Right atrium auricular region (tissue), 2 donors: ENCODE data around the gene TPSG1. TPM values are rescaled to one million over a fixed set of nuclear protein-coding genes. Genes with fewer than 3 reads are reported as not detected.

Experiments used
- DNase-seq: peaks from one replicate; pipeline ENCODE4 v3.0.0-alpha.2; 2019; ENCODE audit warnings: low spot score
- H3K27ac ChIP-seq, 2 donors: fragments of 200-600 bp; sonication (generic); 1 replicate in 1 of 2; 2 replicates in 1 of 2; pipeline ENCODE4 v1.5.1; 2016 to 2019
- H3K27me3 ChIP-seq, 2 donors: fragments of 200-600 bp; sonication (generic); one replicate each; pipeline versions ENCODE4 v1.5.1 to v1.6.0; 2017 to 2019
- H3K36me3 ChIP-seq: fragments of 200-600 bp; sonication (generic); one replicate; pipeline ENCODE4 v1.5.1; 2016
- H3K4me1 ChIP-seq, 2 donors: fragments of 200-600 bp; sonication (generic); one replicate each; pipeline versions ENCODE4 v1.5.1 to v1.6.0; 2017 to 2019
- H3K4me3 ChIP-seq, 2 donors: fragments of 200-600 bp; sonication (generic); 1 replicate in 1 of 2; 2 replicates in 1 of 2; pipeline ENCODE4 v1.5.1; 2017 to 2019; ENCODE audit warnings: mild to moderate bottlenecking in 1 of 2, moderate library complexity in 1 of 2
- H3K9me3 ChIP-seq, 2 donors: fragments of 200-600 bp; sonication (generic); one replicate each; pipeline ENCODE4 v1.5.1; 2019
- CTCF ChIP-seq, 2 donors: fragments of 200-600 bp; sonication (generic); IDR thresholded peaks; one replicate each; pipeline ENCODE4 v1.5.1; 2019; ENCODE audit warnings: antibody characterized with exemption in 2 of 2
- total RNA-seq, 2 donors: library from RNA; depleted of rRNA; stranded (reverse); fragments of >200 nt; gene quantifications; one replicate each; pipeline ENCODE4 v1.1.0, GENCODE V29; 2016

Gene TPSG1
- total RNA-seq, 2 donors from 2014 or later = not detected

- no peak for TF ChIP-seq CTCF (IDR thresholded peaks at IDR 0.05)
- DNase-seq = no peak
- Histone ChIP-seq H3K27me3 (no peaks in the 10 kb centered on the region), H3K4me3 (no peak overlapping the region), H3K27ac (no peak overlapping the region), H3K36me3 (no peaks in the 10 kb centered on the region), H3K9me3 (no peaks in the 10 kb centered on the region), H3K4me1 (no peaks in the 10 kb centered on the region)
These were observed 52.4 kb downstream of the TPSG1 start for GRCh38 chr16:1172651-1173050.

DNA sequence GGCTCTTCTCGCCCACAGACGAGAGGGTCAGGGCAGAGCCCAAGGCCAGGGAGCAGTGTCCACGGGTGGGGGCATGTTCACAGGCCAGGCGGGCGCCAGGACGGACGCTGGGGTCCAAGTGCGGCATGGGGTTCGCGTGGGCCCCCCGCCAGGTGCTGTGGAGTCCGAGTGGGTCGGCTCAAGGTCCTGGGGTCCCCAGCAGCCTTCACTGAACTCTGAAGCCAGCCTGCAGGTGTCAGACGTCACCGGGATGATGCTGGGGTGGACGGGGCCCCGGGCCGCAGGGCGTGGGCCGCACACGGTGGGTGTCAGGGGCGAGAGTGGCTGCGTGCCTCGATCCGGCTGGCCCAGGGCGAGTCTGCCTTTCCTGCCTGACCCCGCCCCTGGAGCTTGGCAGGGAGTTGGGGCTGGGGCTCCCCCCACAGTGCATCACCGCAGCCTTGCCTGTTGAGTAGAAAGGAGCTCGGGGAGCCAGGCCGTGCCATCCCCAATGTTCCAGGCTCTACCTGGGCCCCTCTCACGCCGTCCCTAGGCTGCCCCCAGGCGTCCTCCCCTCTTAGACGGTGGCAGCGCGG, 53.1 kb downstream of the TPSG1 start:
- H3K4me3 ChIP-seq = no peak overlapping the region

More for the DNA sequence above, 53.1 kb downstream of the TPSG1 start:
- H3K4me1 ChIP-seq = no peaks in the 10 kb centered on the region
- H3K9me3 ChIP-seq = no peaks in the 10 kb centered on the region
- no peak for DNase-seq
- no peaks in the 10 kb centered on the region for H3K36me3 ChIP-seq
- H3K27me3 ChIP-seq = no peaks in the 10 kb centered on the region
- no peak overlapping the region for H3K27ac ChIP-seq
- no peak for TF ChIP-seq CTCF (IDR thresholded peaks at IDR 0.05)

Other genes starting within 250 kb of the TPSG1 start
- gene SOX8, start 243.5 kb downstream of the TPSG1 start, total RNA-seq = 1 to 10 TPM; 1.0 to 1.6 TPM
- gene SSTR5, start 152.5 kb downstream of the TPSG1 start, total RNA-seq = 10 to 100 TPM in 1 of 2 donors, 1 to 10 TPM in 1; 2.7 to 14.1 TPM
- not detected for gene C1QTNF8, start 129.0 kb downstream of the TPSG1 start, total RNA-seq
- 1 to 10 TPM; 7.0 to 9.4 TPM for gene CACNA1H, start 72.2 kb downstream of the TPSG1 start, total RNA-seq
- gene TPSB2, start 4.9 kb upstream of the TPSG1 start, total RNA-seq = 10 to 100 TPM in 1 of 2 donors, 1 to 10 TPM in 1; 1.2 to 12.5 TPM
- gene TPSAB1, start 15.4 kb upstream of the TPSG1 start, total RNA-seq = 1 to 10 TPM; 2.6 to 8.9 TPM
- under 1 TPM in 1 of 2 donors, not detected in 1; 0.63 TPM for gene TPSD1, start 30.8 kb upstream of the TPSG1 start, total RNA-seq
- 10 to 100 TPM; 58.8 to 59.5 TPM for gene UBE2I, start 84.4 kb upstream of the TPSG1 start, total RNA-seq
- 1 to 10 TPM in 1 of 2 donors, under 1 TPM in 1; 0.35 to 2.4 TPM for gene BAIAP3, start 108.4 kb upstream of the TPSG1 start, total RNA-seq
- 10 to 100 TPM; 72.8 to 73.7 TPM for gene TSR3, start 126.6 kb upstream of the TPSG1 start, total RNA-seq
- 10 to 100 TPM; 31.8 to 46.7 TPM for gene GNPTG, start 126.7 kb upstream of the TPSG1 start, total RNA-seq
- gene UNKL, start 189.4 kb upstream of the TPSG1 start, total RNA-seq = 10 to 100 TPM; 11.0 to 17.6 TPM
- 10 to 100 TPM; 13.4 to 19.7 TPM for gene UQCC4, start 195.5 kb upstream of the TPSG1 start, total RNA-seq
- not detected for gene PERCC1, start 205.8 kb upstream of the TPSG1 start, total RNA-seq
- not detected for gene CCDC154, start 219.3 kb upstream of the TPSG1 start, total RNA-seq
- 10 to 100 TPM; 19.4 to 31.7 TPM for gene CLCN7, start 249.8 kb upstream of the TPSG1 start, total RNA-seq